ENCODE results near the gene CSAG1. TPM values are rescaled to one million over a fixed set of nuclear protein-coding genes. Genes with fewer than 3 reads are reported as not detected.
"Not testable (repeated sequence)": the region's sequence is repeated elsewhere in the genome, so short reads cannot be mapped to it uniquely, and the experiment has no call there.

The CSAG1 gene
- total and polyA plus RNA-seq, 7 donors = 0.04 TPM; not detected in 6

- H3K27ac ChIP-seq = no peak overlapping the region
- no peak for ATAC-seq
- no peaks in the 10 kb centered on the region for H3K4me1 ChIP-seq
- H3K27me3 ChIP-seq (ENCODE audit: insufficient read depth in 3 of 3, low read length in 2 of 3) = no peaks in the 10 kb centered on the region
- H3K36me3 ChIP-seq (ENCODE audit: insufficient read depth in 1 of 2, low read depth in 1 of 2) = no peaks in the 10 kb centered on the region
- DNase-seq = no peak
- 81 to 88% (median 82%) methylated on average over 5 of the region's 5 CpGs for WGBS, 3 donors
- TF ChIP-seq, protein P1, sequence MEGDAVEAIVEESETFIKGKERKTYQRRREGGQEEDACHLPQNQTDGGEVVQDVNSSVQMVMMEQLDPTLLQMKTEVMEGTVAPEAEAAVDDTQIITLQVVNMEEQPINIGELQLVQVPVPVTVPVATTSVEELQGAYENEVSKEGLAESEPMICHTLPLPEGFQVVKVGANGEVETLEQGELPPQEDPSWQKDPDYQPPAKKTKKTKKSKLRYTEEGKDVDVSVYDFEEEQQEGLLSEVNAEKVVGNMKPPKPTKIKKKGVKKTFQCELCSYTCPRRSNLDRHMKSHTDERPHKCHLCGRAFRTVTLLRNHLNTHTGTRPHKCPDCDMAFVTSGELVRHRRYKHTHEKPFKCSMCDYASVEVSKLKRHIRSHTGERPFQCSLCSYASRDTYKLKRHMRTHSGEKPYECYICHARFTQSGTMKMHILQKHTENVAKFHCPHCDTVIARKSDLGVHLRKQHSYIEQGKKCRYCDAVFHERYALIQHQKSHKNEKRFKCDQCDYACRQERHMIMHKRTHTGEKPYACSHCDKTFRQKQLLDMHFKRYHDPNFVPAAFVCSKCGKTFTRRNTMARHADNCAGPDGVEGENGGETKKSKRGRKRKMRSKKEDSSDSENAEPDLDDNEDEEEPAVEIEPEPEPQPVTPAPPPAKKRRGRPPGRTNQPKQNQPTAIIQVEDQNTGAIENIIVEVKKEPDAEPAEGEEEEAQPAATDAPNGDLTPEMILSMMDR (IDR thresholded peaks at IDR 0.05) = no peak
- H3K9me3 ChIP-seq = no peaks in the 10 kb centered on the region
- H3K4me3 ChIP-seq = no peak overlapping the region
- intact Hi-C loops (cut with DNase I) = no loop called here
Measured at GRCh38 chrX:152738560-152738959, 5.0 kb upstream of the CSAG1 start.

- ATAC-seq; intact Hi-C loops (cut with DNase I); H3K4me1 ChIP-seq; H3K36me3 ChIP-seq (ENCODE audit: insufficient read depth in 1 of 2, low read depth in 1 of 2); H3K27me3 ChIP-seq (ENCODE audit: insufficient read depth in 3 of 3, low read length in 2 of 3); H3K4me3 ChIP-seq; H3K27ac ChIP-seq; H3K9me3 ChIP-seq: not testable (repeated sequence)
- 80 to 87% (median 86%) methylated on average over 12 of the region's 12 CpGs for WGBS, 3 donors
- DNase-seq = peak in 1 of 2 donors; percentile 8
Measured at GRCh38 chrX:152736528-152736927, 3.0 kb upstream of the CSAG1 start.

DNA sequence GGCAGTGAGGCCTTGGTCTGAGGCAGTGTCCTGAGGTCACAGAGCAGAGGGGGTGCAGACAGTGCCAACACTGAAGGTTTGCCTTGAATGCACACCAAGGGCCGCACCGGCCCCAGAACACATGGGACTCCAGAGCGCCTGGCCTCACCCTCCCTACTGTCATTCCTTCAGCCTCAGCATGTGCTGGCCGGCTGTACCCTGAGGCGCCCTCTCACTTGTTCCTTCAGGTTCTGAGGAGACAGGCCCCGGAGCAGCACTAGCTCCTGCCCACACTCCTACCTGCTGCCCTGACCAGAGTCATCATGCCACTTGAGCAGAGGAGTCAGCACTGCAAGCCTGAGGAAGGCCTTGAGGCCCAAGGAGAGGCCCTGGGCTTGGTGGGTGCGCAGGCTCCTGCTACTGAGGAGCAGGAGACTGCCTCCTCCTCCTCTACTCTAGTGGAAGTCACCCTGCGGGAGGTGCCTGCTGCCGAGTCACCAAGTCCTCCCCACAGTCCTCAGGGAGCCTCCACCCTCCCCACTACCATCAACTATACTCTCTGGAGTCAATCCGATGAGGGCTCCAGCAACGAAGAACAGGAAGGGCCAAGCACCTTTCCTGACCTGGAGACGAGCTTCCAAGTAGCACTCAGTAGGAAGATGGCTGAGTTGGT is 2.5 kb upstream of the CSAG1 start:
- Histone ChIP-seq H3K36me3 (ENCODE audit: insufficient read depth in 1 of 2, low read depth in 1 of 2) (no peaks in the 10 kb centered on the region), H3K4me1 (no peaks in the 10 kb centered on the region), H3K27ac (no peak overlapping the region), H3K4me3 (no peak overlapping the region), H3K27me3 (ENCODE audit: insufficient read depth in 3 of 3, low read length in 2 of 3) (no peaks in the 10 kb centered on the region), H3K9me3 (no peaks in the 10 kb centered on the region)
- TF ChIP-seq, protein P1 (IDR thresholded peaks at IDR 0.05) = no peak
- WGBS, 3 donors = 87 to 90% (median 88%) methylated on average over 12 of the region's 12 CpGs
- ATAC-seq (no peak), DNase-seq (peak in 1 of 2 donors; percentile 30)
- intact Hi-C loops (cut with DNase I) = no loop called here

GRCh38 chrX:152735101-152735500 is 1.6 kb upstream of the CSAG1 start:
- H3K27me3 ChIP-seq (ENCODE audit: insufficient read depth in 3 of 3, low read length in 2 of 3) = no peaks in the 10 kb centered on the region
- H3K4me3 ChIP-seq = no peak overlapping the region
- no peak overlapping the region for H3K27ac ChIP-seq
- WGBS, 3 donors = 54 to 91% (median 66%) methylated on average over 2 of the region's 2 CpGs
- no peaks in the 10 kb centered on the region for H3K36me3 ChIP-seq (ENCODE audit: insufficient read depth in 1 of 2, low read depth in 1 of 2)
- ATAC-seq (no peak), DNase-seq (peak in 1 of 2 donors; percentile 7)
- TF ChIP-seq, protein P1 (IDR thresholded peaks at IDR 0.05) = no peak
- no peaks in the 10 kb centered on the region for H3K9me3 ChIP-seq
- intact Hi-C loops (cut with DNase I) = no loop called here
- no peaks in the 10 kb centered on the region for H3K4me1 ChIP-seq

GRCh38 chrX:152734143-152734858 is 780 bp upstream of the CSAG1 start:
- H3K36me3 ChIP-seq (ENCODE audit: insufficient read depth in 1 of 2, low read depth in 1 of 2); H3K27me3 ChIP-seq (ENCODE audit: insufficient read depth in 3 of 3, low read length in 2 of 3); H3K4me3 ChIP-seq; ATAC-seq; H3K4me1 ChIP-seq; H3K27ac ChIP-seq; intact Hi-C loops (cut with DNase I); H3K9me3 ChIP-seq: not testable (repeated sequence)
- peak in 1 of 2 donors; percentile 20 for DNase-seq
- 88 to 97% (median 93%) methylated on average over 9 to 22 of the region's 22 CpGs for WGBS, 3 donors
